HCT116 (cell line): ENCODE measurements around the gene ABCC1. TPM values are rescaled to one million over a fixed set of nuclear protein-coding genes. Genes with fewer than 3 reads are reported as not detected.

Experiments used
- ATAC-seq: fragments of 200-7000 bp; cut with Tn5 transposase; 2 replicates; pipeline ENCODE4 v1.9.1; 2020; ENCODE audit warnings: mild to moderate bottlenecking, moderate library complexity
- BruUV-seq: library from RNA; stranded (reverse); fragments of 400-500 nt; replicated peaks from 2 replicates; lab custom pipeline; 2021; lab: Mats Ljungman, UMichigan
- CTCF ChIA-PET: fragments of 300-600 bp; sonication (Branson Sonifier 250); formaldehyde crosslinking; loops from one replicate; lab custom pipeline; 2021; ENCODE audit warnings: antibody characterized with exemption; lab: Charles Lee
- POLR2A ChIA-PET: fragments of 300-600, 350-600 bp; sonication (Branson Sonifier 250); formaldehyde crosslinking; loops from one replicate; lab custom pipeline; 2021; ENCODE audit warnings: antibody characterized with exemption; lab: Charles Lee
- RAD21 ChIA-PET, 2 experiments: fragments of 300-600 bp; sonication (Branson Sonifier 250); formaldehyde crosslinking; loops; one replicate each; lab custom pipeline; 2023; ENCODE audit warnings: low total read pairs in 2 of 2; ENCODE audit not compliant: uncharacterized antibody in 2 of 2, unreplicated experiment in 2 of 2, low non-redundant PET in 1 of 2; lab: Charles Lee
- DNase-seq: peaks from one replicate; pipeline ENCODE4 v3.0.0-alpha.2; 2010; ENCODE audit warnings: low read depth, low spot score
- H2AFZ ChIP-seq: fragments of 200-600 bp; shearing (Covaris generic), sonication (generic); 2 replicates; pipeline ENCODE4 v1.6.1; 2017; ENCODE audit warnings: low read depth, mixed run types, mixed read lengths, antibody characterized with exemption, low read length; ENCODE audit not compliant: poor library complexity, severe bottlenecking
- H3K27ac ChIP-seq: 2 replicates; pipeline ENCODE4 v1.5.1; 2012; ENCODE audit warnings: low read depth, low read length
- H3K27me3 ChIP-seq: fragments of 200-600 bp; sonication (generic); 2 replicates; pipeline ENCODE4 v1.6.1; 2016; ENCODE audit warnings: mixed run types, low read length, mixed read lengths; ENCODE audit not compliant: insufficient read depth
- H3K36me3 ChIP-seq, 2 experiments: fragments of 200-500 bp in 1 of 2; fragments of 200-600 bp in 1 of 2; sonication (Bioruptor generic) in 1 of 2; sonication (generic) in 1 of 2; 2 replicates each; pipeline versions ENCODE4 v1.5.1 to v1.6.1; 2014 to 2016; ENCODE audit warnings: low read length in 2 of 2, inconsistent platforms in 1 of 2, mixed read lengths in 1 of 2, mixed run types in 1 of 2; ENCODE audit not compliant: insufficient read depth in 2 of 2, control insufficient read depth in 1 of 2
- H3K4me1 ChIP-seq, 2 experiments: fragments of 200-600 bp in 1 of 2; sonication (generic) in 1 of 2; 2 replicates each; pipeline versions ENCODE4 v1.5.1 to v1.6.1; 2012 to 2017; ENCODE audit warnings: low read length in 2 of 2, inconsistent platforms in 1 of 2, mild to moderate bottlenecking in 1 of 2, mixed read lengths in 1 of 2, mixed run types in 1 of 2, moderate library complexity in 1 of 2; ENCODE audit not compliant: insufficient read depth in 2 of 2, control insufficient read depth in 1 of 2
- H3K4me2 ChIP-seq: fragments of 200-600 bp; sonication (generic); 2 replicates; pipeline ENCODE4 v1.6.1; 2017; ENCODE audit warnings: mixed run types, low read length, mixed read lengths
- H3K4me3 ChIP-seq, 2 experiments: fragments of 200-600 bp in 1 of 2; sonication (generic) in 1 of 2; replicated peaks in 1 of 2; 2 replicates each; pipeline ENCODE4 v1.5.1; 2011 to 2016; ENCODE audit warnings: low read length in 2 of 2, control low read depth in 1 of 2, low read depth in 1 of 2, mild to moderate bottlenecking in 1 of 2, mixed read lengths in 1 of 2, mixed run types in 1 of 2
- H3K79me2 ChIP-seq: fragments of 200-600 bp; sonication (generic); 2 replicates; pipeline ENCODE4 v1.6.1; 2017; ENCODE audit warnings: mild to moderate bottlenecking, mixed run types, low read length, moderate library complexity, mixed read lengths; ENCODE audit not compliant: insufficient read depth
- H3K9ac ChIP-seq: fragments of 200-600 bp; sonication (generic); 2 replicates; pipeline ENCODE4 v1.6.1; 2016; ENCODE audit warnings: low read length, mixed read lengths
- H3K9me2 ChIP-seq: fragments of 200-600 bp; sonication (generic), shearing (Covaris generic); 2 replicates; pipeline ENCODE4 v1.6.1; 2017; ENCODE audit warnings: mixed run types, mild to moderate bottlenecking, moderate library complexity; ENCODE audit not compliant: insufficient read depth
- H3K9me3 ChIP-seq, 2 experiments: fragments of 200-500 bp in 1 of 2; fragments of 200-600 bp in 1 of 2; sonication (Bioruptor generic) in 1 of 2; sonication (generic) in 1 of 2; 2 replicates each; pipeline ENCODE4 v1.6.1; 2014 to 2017; ENCODE audit warnings: low read length in 2 of 2, mixed read lengths in 2 of 2, inconsistent platforms in 1 of 2, low read depth in 1 of 2, mild to moderate bottlenecking in 1 of 2, mixed run types in 1 of 2, moderate library complexity in 1 of 2; ENCODE audit not compliant: control insufficient read depth in 1 of 2, insufficient read depth in 1 of 2
- H4K20me1 ChIP-seq: fragments of 200-600 bp; sonication (generic), shearing (Covaris generic); 2 replicates; pipeline ENCODE4 v1.6.1; 2017; ENCODE audit warnings: mixed run types, mild to moderate bottlenecking, moderate library complexity; ENCODE audit not compliant: insufficient read depth
- CBX3 ChIP-seq: IDR thresholded peaks from 2 replicates; pipeline ENCODE4 v1.6.1; 2012; ENCODE audit warnings: low read depth
- CEBPB ChIP-seq: IDR thresholded peaks from 2 replicates; pipeline ENCODE4 v1.6.1; 2012; ENCODE audit warnings: low read depth
- EGR1 ChIP-seq: IDR thresholded peaks from 2 replicates; pipeline ENCODE4 v1.6.1; 2012; ENCODE audit warnings: low read depth
- EZH2 ChIP-seq: fragments of 200-600 bp; sonication (generic); IDR thresholded peaks from 2 replicates; pipeline ENCODE4 v1.6.1; 2017; ENCODE audit warnings: antibody characterized with exemption, mixed run types
- EZH2phosphoT487 ChIP-seq: fragments of 200-600 bp; IDR thresholded peaks from 2 replicates; pipeline ENCODE4 v1.6.1; 2018; ENCODE audit warnings: antibody characterized with exemption, borderline replicate concordance
- FOSL1 ChIP-seq: IDR thresholded peaks from 2 replicates; pipeline ENCODE4 v1.6.1; 2012; ENCODE audit warnings: low read depth
- JUND ChIP-seq: IDR thresholded peaks from 2 replicates; pipeline ENCODE4 v1.6.1; 2012
- POLR2A ChIP-seq: IDR thresholded peaks from 2 replicates; pipeline ENCODE4 v1.7.0; 2011; ENCODE audit warnings: borderline replicate concordance; ENCODE audit not compliant: insufficient read depth, insufficient read length; ENCODE audit errors: extremely low read depth
- POLR2AphosphoS5 ChIP-seq: IDR thresholded peaks from 2 replicates; pipeline ENCODE4 v1.6.1; 2011; ENCODE audit warnings: mild to moderate bottlenecking, low read depth, low read length, moderate library complexity
- RAD21 ChIP-seq: IDR thresholded peaks from 2 replicates; pipeline ENCODE4 v1.6.1; 2012; ENCODE audit warnings: low read depth, mild to moderate bottlenecking
- SIN3A ChIP-seq: IDR thresholded peaks from 2 replicates; pipeline ENCODE4 v1.6.1; 2012; ENCODE audit warnings: low read depth
- SP1 ChIP-seq: IDR thresholded peaks from 2 replicates; pipeline ENCODE4 v1.6.1; 2012; ENCODE audit warnings: low read depth
- SRF ChIP-seq: IDR thresholded peaks from 2 replicates; pipeline ENCODE4 v1.6.1; 2012; ENCODE audit warnings: low read depth
- TCF7L2 ChIP-seq: IDR thresholded peaks from 2 replicates; pipeline ENCODE4 v1.7.0; 2011; ENCODE audit warnings: borderline replicate concordance, inconsistent platforms; ENCODE audit not compliant: insufficient read depth, insufficient read length; ENCODE audit errors: extremely low read depth
- YY1 ChIP-seq: IDR thresholded peaks from 2 replicates; pipeline ENCODE4 v1.6.1; 2011; ENCODE audit warnings: low read length, low read depth, moderate library complexity, mild to moderate bottlenecking; ENCODE audit not compliant: insufficient replicate concordance; ENCODE audit errors: extremely low read depth
- ZBTB33 ChIP-seq: IDR thresholded peaks from 2 replicates; pipeline ENCODE4 v1.6.1; 2011; ENCODE audit warnings: mild to moderate bottlenecking, low read length, moderate library complexity; ENCODE audit not compliant: insufficient replicate concordance; ENCODE audit errors: extremely low read depth
- ZFX ChIP-seq: fragments of 450-650 bp; IDR thresholded peaks from 2 replicates; pipeline ENCODE4 v1.6.1; 2017
- ZNF274 ChIP-seq: fragments of 200-500 bp; sonication (Bioruptor generic); IDR thresholded peaks from 2 replicates; pipeline ENCODE4 v1.6.1; 2014; ENCODE audit warnings: mild to moderate bottlenecking, low read depth, low read length, inconsistent platforms
- intact Hi-C: fragments of 100-400 bp; cut with micrococcal nuclease; formaldehyde crosslinking; loops from 2 replicates; pipeline ENCODE4 v1.10.0; 2022
- total RNA-seq: library from RNA; stranded (reverse); gene quantifications from one replicate; pipeline ENCODE4 v1.2.1, GENCODE V29; 2021; ENCODE audit not compliant: unreplicated experiment
- TF ChIP-seq, protein P1 (sequence below), 3 experiments: fragments of 200-600 bp in 1 of 3; sonication (generic) in 1 of 3; IDR thresholded peaks in 2 of 3; conservative IDR thresholded peaks in 1 of 3; 2 replicates each; pipeline ENCODE4 v1.5.1; 2012 to 2017; ENCODE audit warnings: low read depth in 2 of 3, low read length in 2 of 3, antibody characterized with exemption in 1 of 3, borderline replicate concordance in 1 of 3, control low read depth in 1 of 3, mild to moderate bottlenecking in 1 of 3, mixed read lengths in 1 of 3, mixed run types in 1 of 3, moderate library complexity in 1 of 3; ENCODE audit not compliant: insufficient read depth in 1 of 3
- TF ChIP-seq, protein P2 (sequence below): IDR thresholded peaks from 2 replicates; pipeline ENCODE4 v1.6.1; 2012
- TF ChIP-seq, protein P3 (sequence below): IDR thresholded peaks from 2 replicates; pipeline ENCODE4 v1.6.1; 2012

Gene ABCC1
- total RNA-seq, 1 experiment from 2014 or later, result 61.9 TPM

- Histone ChIP-seq H3K4me3 (peak overlapping the region; percentile 18 to 44), H3K9me2 (no peaks in the 10 kb centered on the region), H4K20me1 (peaks cover 3% of the 10 kb centered on the region; the same call in 1 of the 2 replicates), H3K27ac (peak overlapping the region; percentile 75), H3K4me2 (peak overlapping the region; percentile 72), H3K79me2 (peaks cover 95% of the 10 kb centered on the region), H3K9me3 (peaks cover 0 to 6% of the 10 kb centered on the region in 2 experiments; a peak in 1 of 4 replicates), H2AFZ (no peak overlapping the region), H3K9ac (peak overlapping the region; percentile 58), H3K27me3 (no peaks in the 10 kb centered on the region), H3K36me3 (peaks cover 0 to 18% of the 10 kb centered on the region in 2 experiments; a peak in 1 of 4 replicates), H3K4me1 (peaks cover 56 to 69% of the 10 kb centered on the region in 2 experiments)
- DNase-seq (peak; percentile 92), ATAC-seq (peak; percentile 85)
- intact Hi-C loops, result no loop called here
- BruUV-seq, result no TSS peak
- ChIA-PET CTCF (interaction anchor here (1.0 kb wide), 1 partner anchor 92 kb away, joined by 3 read pairs; no protein-coding TSS in a partner anchor), POLR2A (interaction anchor here (2.0 kb wide), 1 partner anchor 79 kb away, joined by 8 read pairs; the partner anchor contains the start of gene CEP20), RAD21 (interaction anchor here (0.5 to 0.6 kb wide), 4 partner anchors 31 to 177 kb away, joined by 3 to 5 read pairs (median 3); no protein-coding TSS in a partner anchor)
- TF ChIP-seq EGR1 (no peak), ZBTB33 (no peak), EZH2phosphoT487 (no peak), POLR2A (no peak), CBX3 (no peak; the same call in 1 of the 2 replicates), CEBPB (no peak), SRF (no peak), FOSL1 (peak; percentile 80), POLR2AphosphoS5 (peak; percentile 47), SP1 (peak; percentile 68), SIN3A (no peak), ZNF274 (no peak), TCF7L2 (peak; percentile 64), YY1 (no peak), ZFX (no peak), RAD21 (no peak), EZH2 (no peak), JUND (peak; percentile 67; the same call in 1 of the 2 replicates)
- TF ChIP-seq, protein P1, sequence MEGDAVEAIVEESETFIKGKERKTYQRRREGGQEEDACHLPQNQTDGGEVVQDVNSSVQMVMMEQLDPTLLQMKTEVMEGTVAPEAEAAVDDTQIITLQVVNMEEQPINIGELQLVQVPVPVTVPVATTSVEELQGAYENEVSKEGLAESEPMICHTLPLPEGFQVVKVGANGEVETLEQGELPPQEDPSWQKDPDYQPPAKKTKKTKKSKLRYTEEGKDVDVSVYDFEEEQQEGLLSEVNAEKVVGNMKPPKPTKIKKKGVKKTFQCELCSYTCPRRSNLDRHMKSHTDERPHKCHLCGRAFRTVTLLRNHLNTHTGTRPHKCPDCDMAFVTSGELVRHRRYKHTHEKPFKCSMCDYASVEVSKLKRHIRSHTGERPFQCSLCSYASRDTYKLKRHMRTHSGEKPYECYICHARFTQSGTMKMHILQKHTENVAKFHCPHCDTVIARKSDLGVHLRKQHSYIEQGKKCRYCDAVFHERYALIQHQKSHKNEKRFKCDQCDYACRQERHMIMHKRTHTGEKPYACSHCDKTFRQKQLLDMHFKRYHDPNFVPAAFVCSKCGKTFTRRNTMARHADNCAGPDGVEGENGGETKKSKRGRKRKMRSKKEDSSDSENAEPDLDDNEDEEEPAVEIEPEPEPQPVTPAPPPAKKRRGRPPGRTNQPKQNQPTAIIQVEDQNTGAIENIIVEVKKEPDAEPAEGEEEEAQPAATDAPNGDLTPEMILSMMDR (IDR thresholded peaks at IDR 0.05 in 2 of 3, conservative IDR thresholded peaks at IDR 0.05 in 1 of 3; ENCODE audit: borderline replicate concordance in 1 of 3, insufficient read depth in 1 of 3, low read depth in 2 of 3, low read length in 2 of 3), result no peak
- TF ChIP-seq, protein P2, sequence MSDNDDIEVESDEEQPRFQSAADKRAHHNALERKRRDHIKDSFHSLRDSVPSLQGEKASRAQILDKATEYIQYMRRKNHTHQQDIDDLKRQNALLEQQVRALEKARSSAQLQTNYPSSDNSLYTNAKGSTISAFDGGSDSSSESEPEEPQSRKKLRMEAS, result no peak; the same call in 1 of the 2 replicates
- TF ChIP-seq, protein P3, sequence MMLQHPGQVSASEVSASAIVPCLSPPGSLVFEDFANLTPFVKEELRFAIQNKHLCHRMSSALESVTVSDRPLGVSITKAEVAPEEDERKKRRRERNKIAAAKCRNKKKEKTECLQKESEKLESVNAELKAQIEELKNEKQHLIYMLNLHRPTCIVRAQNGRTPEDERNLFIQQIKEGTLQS, result no peak
These were observed 17.6 kb downstream of the ABCC1 start for GRCh38 chr16:15966836-15967546.
